Measurements from ENCODE around the gene KCNH1.

The KCNH1 gene

GRCh38 chr1:210654176-210654981, 479.6 kb downstream of the KCNH1 start:
- no peaks in the 10 kb centered on the region for H3K4me1 ChIP-seq (ENCODE audit: control extremely low read depth in 1 of 4, control insufficient read depth in 4 of 4, insufficient read depth in 4 of 4, low read length in 3 of 4)
- peak in 2 of 3 donors; percentile 40 to 42 for DNase-seq
- ChIA-PET CTCF (no interaction called here), POLR2A (no interaction called here)
- no peaks in the 10 kb centered on the region for H3K27me3 ChIP-seq (replicated peaks in 2 of 5; ENCODE audit: control insufficient read depth in 4 of 5, insufficient read depth in 5 of 5, low read length in 4 of 5)
- no peak overlapping the region for H3K4me3 ChIP-seq (ENCODE audit: control insufficient read depth in 1 of 7, extremely low read depth in 1 of 7, insufficient read depth in 4 of 7, low read depth in 2 of 7, low read length in 6 of 7)
- no peak overlapping the region for H3K27ac ChIP-seq (ENCODE audit: insufficient read depth in 1 of 2, low read depth in 1 of 2, low read length in 2 of 2, poor library complexity in 1 of 2, severe bottlenecking in 2 of 2)
- H3K36me3 ChIP-seq (ENCODE audit: control insufficient read depth in 4 of 4, insufficient read depth in 4 of 4, low read length in 3 of 4) = no peaks in the 10 kb centered on the region
- H3K9me3 ChIP-seq (ENCODE audit: control extremely low read depth in 1 of 5, control insufficient read depth in 4 of 5, insufficient read depth in 2 of 5, low read depth in 1 of 5, low read length in 4 of 5) = peaks cover 0 to 7% (median 0%) of the 10 kb centered on the region in 5 experiments
- WGBS (ENCODE audit: insufficient coverage) = 94% methylated on average over 5 of the region's 7 CpGs

GRCh38 chr1:210653771-210654170, 480.2 kb downstream of the KCNH1 start:
- CTCF ChIA-PET = no interaction called here
- 63% methylated on average over 6 of the region's 6 CpGs for WGBS (ENCODE audit: insufficient coverage)

GRCh38 chr1:210652329-210652954, 481.5 kb downstream of the KCNH1 start:
- CTCF ChIA-PET = no interaction called here
- WGBS (ENCODE audit: insufficient coverage) = 98% methylated on average over 5 of the region's 7 CpGs
- POLR2A ChIA-PET = no interaction called here
- no peak for DNase-seq
- Histone ChIP-seq H3K27me3 (replicated peaks in 2 of 5; ENCODE audit: control insufficient read depth in 4 of 5, insufficient read depth in 5 of 5, low read length in 4 of 5) (no peaks in the 10 kb centered on the region), H3K4me3 (ENCODE audit: control insufficient read depth in 1 of 7, extremely low read depth in 1 of 7, insufficient read depth in 4 of 7, low read depth in 2 of 7, low read length in 6 of 7) (no peak overlapping the region), H3K36me3 (ENCODE audit: control insufficient read depth in 4 of 4, insufficient read depth in 4 of 4, low read length in 3 of 4) (no peaks in the 10 kb centered on the region), H3K9me3 (ENCODE audit: control extremely low read depth in 1 of 5, control insufficient read depth in 4 of 5, insufficient read depth in 2 of 5, low read depth in 1 of 5, low read length in 4 of 5) (peaks cover 0 to 4% (median 0%) of the 10 kb centered on the region in 5 experiments), H3K27ac (ENCODE audit: insufficient read depth in 1 of 2, low read depth in 1 of 2, low read length in 2 of 2, poor library complexity in 1 of 2, severe bottlenecking in 2 of 2) (no peak overlapping the region), H3K4me1 (ENCODE audit: control extremely low read depth in 1 of 4, control insufficient read depth in 4 of 4, insufficient read depth in 4 of 4, low read length in 3 of 4) (no peaks in the 10 kb centered on the region)

More at GRCh38 chr1:210653771-210654170, 480.2 kb downstream of the KCNH1 start:
- peak in 2 of 3 donors; percentile 17 to 34 for DNase-seq
- Histone ChIP-seq H3K36me3 (ENCODE audit: control insufficient read depth in 4 of 4, insufficient read depth in 4 of 4, low read length in 3 of 4) (no peaks in the 10 kb centered on the region), H3K4me1 (ENCODE audit: control extremely low read depth in 1 of 4, control insufficient read depth in 4 of 4, insufficient read depth in 4 of 4, low read length in 3 of 4) (no peaks in the 10 kb centered on the region), H3K27me3 (replicated peaks in 2 of 5; ENCODE audit: control insufficient read depth in 4 of 5, insufficient read depth in 5 of 5, low read length in 4 of 5) (no peaks in the 10 kb centered on the region), H3K9me3 (ENCODE audit: control extremely low read depth in 1 of 5, control insufficient read depth in 4 of 5, insufficient read depth in 2 of 5, low read depth in 1 of 5, low read length in 4 of 5) (peaks cover 0 to 7% (median 0%) of the 10 kb centered on the region in 5 experiments), H3K27ac (ENCODE audit: insufficient read depth in 1 of 2, low read depth in 1 of 2, low read length in 2 of 2, poor library complexity in 1 of 2, severe bottlenecking in 2 of 2) (no peak overlapping the region), H3K4me3 (ENCODE audit: control insufficient read depth in 1 of 7, extremely low read depth in 1 of 7, insufficient read depth in 4 of 7, low read depth in 2 of 7, low read length in 6 of 7) (no peak overlapping the region)
- POLR2A ChIA-PET = no interaction called here

- Histone ChIP-seq H3K27me3 (replicated peaks in 2 of 5; ENCODE audit: control insufficient read depth in 4 of 5, insufficient read depth in 5 of 5, low read length in 4 of 5) (no peaks in the 10 kb centered on the region), H3K27ac (ENCODE audit: insufficient read depth in 1 of 2, low read depth in 1 of 2, low read length in 2 of 2, poor library complexity in 1 of 2, severe bottlenecking in 2 of 2) (no peak overlapping the region), H3K4me3 (ENCODE audit: control insufficient read depth in 1 of 7, extremely low read depth in 1 of 7, insufficient read depth in 4 of 7, low read depth in 2 of 7, low read length in 6 of 7) (no peak overlapping the region), H3K4me1 (ENCODE audit: control extremely low read depth in 1 of 4, control insufficient read depth in 4 of 4, insufficient read depth in 4 of 4, low read length in 3 of 4) (peaks cover 0 to 2% (median 0%) of the 10 kb centered on the region in 4 experiments), H3K9me3 (ENCODE audit: control extremely low read depth in 1 of 5, control insufficient read depth in 4 of 5, insufficient read depth in 2 of 5, low read depth in 1 of 5, low read length in 4 of 5) (peaks cover 0 to 4% (median 0%) of the 10 kb centered on the region in 5 experiments), H3K36me3 (ENCODE audit: control insufficient read depth in 4 of 4, insufficient read depth in 4 of 4, low read length in 3 of 4) (no peaks in the 10 kb centered on the region)
- WGBS (ENCODE audit: insufficient coverage) = no CpG with 5 or more reads among the region's 2 CpGs
- CTCF ChIA-PET = interaction anchor here (0.8 to 1.4 kb wide), 2 partner anchors 25 to 231 kb away, joined by 3 read pairs; no protein-coding TSS in a partner anchor
- POLR2A ChIA-PET = no interaction called here
- DNase-seq = no peak
Measured at GRCh38 chr1:210650403-210650802, 483.5 kb downstream of the KCNH1 start.

GRCh38 chr1:210648588-210649269, 485.2 kb downstream of the KCNH1 start:
- H3K36me3 ChIP-seq (ENCODE audit: control insufficient read depth in 4 of 4, insufficient read depth in 4 of 4, low read length in 3 of 4) = no peaks in the 10 kb centered on the region
- no peaks in the 10 kb centered on the region for H3K27me3 ChIP-seq (replicated peaks in 2 of 5; ENCODE audit: control insufficient read depth in 4 of 5, insufficient read depth in 5 of 5, low read length in 4 of 5)
- CTCF ChIA-PET = no interaction called here
- no CpG with 5 or more reads among the region's 2 CpGs for WGBS (ENCODE audit: insufficient coverage)
- DNase-seq = no peak
- H3K27ac ChIP-seq (ENCODE audit: insufficient read depth in 1 of 2, low read depth in 1 of 2, low read length in 2 of 2, poor library complexity in 1 of 2, severe bottlenecking in 2 of 2) = no peak overlapping the region
- POLR2A ChIA-PET = no interaction called here
- no peak overlapping the region for H3K4me3 ChIP-seq (ENCODE audit: control insufficient read depth in 1 of 7, extremely low read depth in 1 of 7, insufficient read depth in 4 of 7, low read depth in 2 of 7, low read length in 6 of 7)
- H3K9me3 ChIP-seq (ENCODE audit: control extremely low read depth in 1 of 5, control insufficient read depth in 4 of 5, insufficient read depth in 2 of 5, low read depth in 1 of 5, low read length in 4 of 5) = peaks cover 0 to 1% (median 0%) of the 10 kb centered on the region in 5 experiments
- peaks cover 0 to 2% (median 0%) of the 10 kb centered on the region in 4 experiments for H3K4me1 ChIP-seq (ENCODE audit: control extremely low read depth in 1 of 4, control insufficient read depth in 4 of 4, insufficient read depth in 4 of 4, low read length in 3 of 4)

GRCh38 chr1:210647406-210648333, 486.3 kb downstream of the KCNH1 start:
- peaks cover 0 to 2% (median 0%) of the 10 kb centered on the region in 4 experiments for H3K4me1 ChIP-seq (ENCODE audit: control extremely low read depth in 1 of 4, control insufficient read depth in 4 of 4, insufficient read depth in 4 of 4, low read length in 3 of 4)
- peak in 2 of 3 donors; percentile 20 to 27 for DNase-seq
- 80% methylated on average over 2 of the region's 6 CpGs for WGBS (ENCODE audit: insufficient coverage)
- H3K27ac ChIP-seq (ENCODE audit: insufficient read depth in 1 of 2, low read depth in 1 of 2, low read length in 2 of 2, poor library complexity in 1 of 2, severe bottlenecking in 2 of 2) = no peak overlapping the region
- CTCF ChIA-PET = no interaction called here
- POLR2A ChIA-PET = no interaction called here
- H3K9me3 ChIP-seq (ENCODE audit: control extremely low read depth in 1 of 5, control insufficient read depth in 4 of 5, insufficient read depth in 2 of 5, low read depth in 1 of 5, low read length in 4 of 5) = no peaks in the 10 kb centered on the region
- H3K36me3 ChIP-seq (ENCODE audit: control insufficient read depth in 4 of 4, insufficient read depth in 4 of 4, low read length in 3 of 4) = no peaks in the 10 kb centered on the region
- H3K27me3 ChIP-seq (replicated peaks in 2 of 5; ENCODE audit: control insufficient read depth in 4 of 5, insufficient read depth in 5 of 5, low read length in 4 of 5) = no peaks in the 10 kb centered on the region
- no peak overlapping the region for H3K4me3 ChIP-seq (ENCODE audit: control insufficient read depth in 1 of 7, extremely low read depth in 1 of 7, insufficient read depth in 4 of 7, low read depth in 2 of 7, low read length in 6 of 7)

Data from common myeloid progenitor, CD34-positive (primary cell).